ENCODE measurements around the gene PRDX3. TPM values are rescaled to one million over a fixed set of nuclear protein-coding genes. Genes with fewer than 3 reads are reported as not detected.

Gene PRDX3
- total RNA-seq, 4 donors from 2014 or later, result 58.8 to 78.3 (median 62.1) TPM

GRCh38 chr10:119199231-119199992 lies 20.8 kb upstream of the PRDX3 start:
- Histone ChIP-seq H3K4me1 (peaks cover 5% of the 10 kb centered on the region), H3K4me3 (no peak overlapping the region), H3K27me3 (no peaks in the 10 kb centered on the region), H3K27ac (no peak overlapping the region), H3K36me3 (no peaks in the 10 kb centered on the region), H3K9me3 (no peaks in the 10 kb centered on the region)
- peak; percentile 71 to 75 for TF ChIP-seq CTCF (IDR thresholded peaks at IDR 0.05)
- TF ChIP-seq POLR2AphosphoS5 (IDR thresholded peaks at IDR 0.05), result no peak
- no peak for DNase-seq (ENCODE audit: low spot score in 2 of 2)
- 50% methylated on average over 9 of the region's 9 CpGs for WGBS

- Histone ChIP-seq H3K36me3 (no peaks in the 10 kb centered on the region), H3K27ac (no peak overlapping the region), H3K27me3 (no peaks in the 10 kb centered on the region), H3K4me1 (peaks cover 5% of the 10 kb centered on the region), H3K9me3 (no peaks in the 10 kb centered on the region), H3K4me3 (no peak overlapping the region)
- no peak for DNase-seq (ENCODE audit: low spot score in 2 of 2)
- 49% methylated on average over 7 of the region's 7 CpGs for WGBS
- TF ChIP-seq POLR2A (IDR thresholded peaks at IDR 0.05) (no peak), CTCF (IDR thresholded peaks at IDR 0.05) (no peak), POLR2AphosphoS5 (IDR thresholded peaks at IDR 0.05) (no peak), EP300 (IDR thresholded peaks at IDR 0.05) (no peak)
Measured at GRCh38 chr10:119198438-119198837, 19.8 kb upstream of the PRDX3 start.

- Histone ChIP-seq H3K4me3 (no peak overlapping the region), H3K9me3 (no peaks in the 10 kb centered on the region), H3K36me3 (no peaks in the 10 kb centered on the region), H3K27ac (no peak overlapping the region), H3K4me1 (peaks cover 5% of the 10 kb centered on the region), H3K27me3 (no peaks in the 10 kb centered on the region)
- 53% methylated on average over 4 of the region's 4 CpGs for WGBS
- DNase-seq (ENCODE audit: low spot score in 2 of 2), result no peak
- TF ChIP-seq EP300 (IDR thresholded peaks at IDR 0.05) (no peak), CTCF (IDR thresholded peaks at IDR 0.05) (no peak), POLR2AphosphoS5 (IDR thresholded peaks at IDR 0.05) (no peak), POLR2A (IDR thresholded peaks at IDR 0.05) (no peak)
Measured at GRCh38 chr10:119197921-119198320, 19.3 kb upstream of the PRDX3 start.

- Histone ChIP-seq H3K36me3 (no peaks in the 10 kb centered on the region), H3K4me3 (no peak overlapping the region), H3K9me3 (no peaks in the 10 kb centered on the region), H3K4me1 (peaks cover 3% of the 10 kb centered on the region), H3K27ac (no peak overlapping the region), H3K27me3 (no peaks in the 10 kb centered on the region)
- DNase-seq (ENCODE audit: low spot score in 2 of 2), result no peak
- no peak for TF ChIP-seq POLR2AphosphoS5 (IDR thresholded peaks at IDR 0.05)
- 66% methylated on average over 4 of the region's 4 CpGs for WGBS
Measured at GRCh38 chr10:119191881-119192280, 13.3 kb upstream of the PRDX3 start.

- peaks cover 3% of the 10 kb centered on the region for H3K4me1 ChIP-seq
- H3K4me3 ChIP-seq, result no peak overlapping the region
- H3K27me3 ChIP-seq, result no peaks in the 10 kb centered on the region
- no peaks in the 10 kb centered on the region for H3K9me3 ChIP-seq
- whole genome bisulfite sequencing, result 63% methylated on average over 5 of the region's 5 CpGs
- TF ChIP-seq EP300 (IDR thresholded peaks at IDR 0.05) (no peak), POLR2AphosphoS5 (IDR thresholded peaks at IDR 0.05) (no peak), POLR2A (IDR thresholded peaks at IDR 0.05) (no peak)
- no peak overlapping the region for H3K27ac ChIP-seq
- DNase-seq (ENCODE audit: low spot score in 2 of 2), result no peak
- no peaks in the 10 kb centered on the region for H3K36me3 ChIP-seq
Measured at GRCh38 chr10:119190954-119191785, 12.6 kb upstream of the PRDX3 start.

GRCh38 chr10:119190353-119190752 lies 11.7 kb upstream of the PRDX3 start:
- Histone ChIP-seq H3K27ac (no peak overlapping the region), H3K9me3 (no peaks in the 10 kb centered on the region), H3K36me3 (no peaks in the 10 kb centered on the region), H3K4me3 (no peak overlapping the region), H3K4me1 (peaks cover 3% of the 10 kb centered on the region), H3K27me3 (no peaks in the 10 kb centered on the region)
- TF ChIP-seq POLR2AphosphoS5 (IDR thresholded peaks at IDR 0.05) (no peak), EP300 (IDR thresholded peaks at IDR 0.05) (no peak), POLR2A (IDR thresholded peaks at IDR 0.05) (no peak), CTCF (IDR thresholded peaks at IDR 0.05) (no peak)
- DNase-seq (ENCODE audit: low spot score in 2 of 2), result no peak
- 58% methylated on average over 4 of the region's 4 CpGs for WGBS

All from suprapubic skin (tissue), 4 donors.